SK-N-SH (cell line): ENCODE data around the gene AMIGO1. TPM values are rescaled to one million over a fixed set of nuclear protein-coding genes. Genes with fewer than 3 reads are reported as not detected.

Experiments
- CTCF ChIA-PET: fragments of 300-600, 350-600 bp; formaldehyde crosslinking; extraction: SDS; loops from one replicate; lab custom pipeline; 2021; lab: Yijun Ruan, JAX
- POLR2A ChIA-PET: fragments of 350-600 bp; sonication (Branson Sonifier 250); formaldehyde crosslinking; extraction: SDS; loops from one replicate; lab custom pipeline; 2020; ENCODE audit warnings: antibody characterized with exemption, inconsistent platforms; lab: Yijun Ruan, JAX
- DNase-seq: peaks from one replicate; pipeline ENCODE4 v3.0.0; 2012
- H2AFZ ChIP-seq: fragments of 200-600 bp; sonication (generic); 2 replicates; pipeline ENCODE4 v1.8.1; 2016; ENCODE audit warnings: antibody characterized with exemption, mild to moderate bottlenecking, low read depth
- H3F3A ChIP-seq: fragments of 200-600 bp; sonication (generic); replicated peaks from 2 replicates; pipeline ENCODE3; 2016; ENCODE audit warnings: antibody characterized with exemption, mild to moderate bottlenecking; ENCODE audit not compliant: insufficient read depth
- H3K27ac ChIP-seq, 2 experiments: fragments of 200-500 bp in 1 of 2; fragments of 200-600 bp in 1 of 2; sonication (Bioruptor generic) in 1 of 2; sonication (generic), shearing (Covaris generic) in 1 of 2; 2 replicates each; pipeline versions ENCODE4 v1.5.1 to v1.6.1; 2014 to 2016; ENCODE audit warnings: low read depth in 2 of 2, inconsistent platforms in 1 of 2, low read length in 1 of 2, mild to moderate bottlenecking in 1 of 2, mixed read lengths in 1 of 2
- H3K27me3 ChIP-seq: fragments of 200-600 bp; sonication (generic), shearing (Covaris generic); 2 replicates; pipeline ENCODE4 v1.6.1; 2016; ENCODE audit warnings: mixed run types; ENCODE audit not compliant: insufficient read depth
- H3K36me3 ChIP-seq, 2 experiments: fragments of 200-500 bp in 1 of 2; fragments of 200-600 bp in 1 of 2; sonication (Bioruptor generic) in 1 of 2; sonication (generic) in 1 of 2; replicated peaks in 1 of 2; 2 replicates each; pipeline versions ENCODE3 to v1.5.1; 2014 to 2016; ENCODE audit warnings: low read length in 1 of 2, mild to moderate bottlenecking in 1 of 2; ENCODE audit not compliant: insufficient read depth in 2 of 2, control insufficient read depth in 1 of 2
- H3K4me1 ChIP-seq, 2 experiments: fragments of 200-500 bp in 1 of 2; fragments of 200-600 bp in 1 of 2; sonication (Bioruptor generic) in 1 of 2; sonication (generic), shearing (Covaris generic) in 1 of 2; 2 replicates each; pipeline versions ENCODE4 v1.5.1 to v1.6.1; 2014 to 2016; ENCODE audit warnings: low read depth in 1 of 2, low read length in 1 of 2, mixed run types in 1 of 2; ENCODE audit not compliant: insufficient read depth in 2 of 2, control insufficient read depth in 1 of 2
- H3K4me2 ChIP-seq: fragments of 200-600 bp; sonication (generic), shearing (Covaris generic); 2 replicates; pipeline ENCODE4 v1.6.1; 2017; ENCODE audit warnings: mixed run types
- H3K4me3 ChIP-seq, 2 experiments: fragments of 200-500 bp in 1 of 2; fragments of 200-600 bp in 1 of 2; sonication (Bioruptor generic) in 1 of 2; sonication (generic), shearing (Covaris generic) in 1 of 2; 2 replicates each; pipeline versions ENCODE4 v1.5.1 to v1.8.1; 2014 to 2016; ENCODE audit warnings: low read depth in 2 of 2, inconsistent platforms in 1 of 2, low read length in 1 of 2, mild to moderate bottlenecking in 1 of 2, mixed read lengths in 1 of 2, moderate library complexity in 1 of 2
- H3K79me2 ChIP-seq: fragments of 200-600 bp; sonication (generic); 2 replicates; pipeline ENCODE4 v1.8.1; 2017; ENCODE audit warnings: mild to moderate bottlenecking; ENCODE audit not compliant: insufficient read depth
- H3K9ac ChIP-seq: fragments of 200-600 bp; sonication (generic); 2 replicates; pipeline ENCODE4 v1.6.1; 2017; ENCODE audit warnings: mixed run types
- H3K9me2 ChIP-seq: fragments of 200-600 bp; sonication (generic); 2 replicates; pipeline ENCODE4 v1.6.1; 2017; ENCODE audit warnings: mixed run types
- H3K9me3 ChIP-seq: fragments of 200-600 bp; sonication (generic); 2 replicates; pipeline ENCODE4 v1.6.1; 2017; ENCODE audit warnings: mixed run types, mild to moderate bottlenecking, moderate library complexity
- H4K20me1 ChIP-seq: fragments of 200-600 bp; sonication (generic); 2 replicates; pipeline ENCODE4 v1.6.1; 2017; ENCODE audit warnings: mild to moderate bottlenecking, mixed run types; ENCODE audit not compliant: insufficient read depth
- EP300 ChIP-seq, 2 experiments: IDR thresholded peaks; 2 replicates each; pipeline versions ENCODE4 v1.4.0 to v1.6.1; 2012; ENCODE audit warnings: borderline replicate concordance in 1 of 2, low read depth in 1 of 2, low read length in 1 of 2
- FOSL2 ChIP-seq: IDR thresholded peaks from 2 replicates; pipeline ENCODE4 v1.4.0; 2012; ENCODE audit warnings: low read depth, mild to moderate bottlenecking, moderate library complexity, borderline replicate concordance
- FOXM1 ChIP-seq: IDR thresholded peaks from 2 replicates; pipeline ENCODE4 v1.4.0; 2012; ENCODE audit warnings: low read depth, mild to moderate bottlenecking
- IRF3 ChIP-seq: fragments of 150-350 bp; IDR thresholded peaks from 2 replicates; pipeline ENCODE4 v1.6.1; 2016; ENCODE audit warnings: mild to moderate bottlenecking, low read depth, low read length
- JUND ChIP-seq: IDR thresholded peaks from 2 replicates; pipeline ENCODE4 v1.4.0; 2012
- MEF2A ChIP-seq: IDR thresholded peaks from 2 replicates; pipeline ENCODE4 v1.4.0; 2012; ENCODE audit warnings: low read depth, borderline replicate concordance
- MXI1 ChIP-seq: IDR thresholded peaks from 2 replicates; pipeline ENCODE4 v1.6.1; 2012; ENCODE audit warnings: mild to moderate bottlenecking, low read depth, low read length, improper control_type of control experiment
- POLR2AphosphoS5 ChIP-seq: IDR thresholded peaks from 2 replicates; pipeline ENCODE4 v1.6.1; 2012; ENCODE audit warnings: low read depth, low read length
- RAD21 ChIP-seq: IDR thresholded peaks from 2 replicates; pipeline ENCODE4 v1.6.1; 2012; ENCODE audit warnings: mild to moderate bottlenecking, low read length
- RCOR1 ChIP-seq: fragments of 150-350 bp; IDR thresholded peaks from 2 replicates; pipeline ENCODE4 v1.6.1; 2017; ENCODE audit warnings: antibody characterized with exemption, low read length
- REST ChIP-seq: IDR thresholded peaks from 2 replicates; pipeline ENCODE4 v1.6.1; 2012; ENCODE audit warnings: mild to moderate bottlenecking, low read depth, low read length, moderate library complexity
- RFX5 ChIP-seq: IDR thresholded peaks from 2 replicates; pipeline ENCODE4 v1.6.1; 2012; ENCODE audit warnings: mild to moderate bottlenecking, improper control_type of control experiment, low read length
- RXRA ChIP-seq: IDR thresholded peaks from 2 replicates; pipeline ENCODE4 v1.4.0; 2012; ENCODE audit warnings: low read depth, mild to moderate bottlenecking, borderline replicate concordance
- SIN3A ChIP-seq: IDR thresholded peaks from 2 replicates; pipeline ENCODE4 v1.6.1; 2012; ENCODE audit warnings: low read depth, mild to moderate bottlenecking, low read length, moderate library complexity, borderline replicate concordance
- TAF1 ChIP-seq: IDR thresholded peaks from 2 replicates; pipeline ENCODE4 v1.6.1; 2012; ENCODE audit warnings: low read depth, mild to moderate bottlenecking, low read length, moderate library complexity, borderline replicate concordance
- USF1 ChIP-seq: IDR thresholded peaks from 2 replicates; pipeline ENCODE4 v1.4.0; 2012; ENCODE audit warnings: low read depth, borderline replicate concordance
- ZBTB33 ChIP-seq: IDR thresholded peaks from 2 replicates; pipeline ENCODE4 v1.4.0; 2012; ENCODE audit warnings: low read depth, borderline replicate concordance
- WGBS: methylation state at CpG from one replicate; pipeline ENCODE4 v1.1.6; 2017; ENCODE audit warnings: low lambda C conversion rate; 5-methylcytosine and 5-hydroxymethylcytosine counted together
- polyA plus RNA-seq, 3 experiments: library from polyadenylated mRNA; depleted of rRNA; stranded (reverse); fragments of >200 nt; gene quantifications; 2 replicates each; pipeline ENCODE4 v1.2.3, GENCODE V29; 2012

AMIGO1 gene
- polyA plus RNA-seq, 1 of the 3 experiments (the other 2 are of a cell fraction): 0.95 TPM

GRCh38 chr1:109479901-109480300 lies 29.6 kb downstream of the AMIGO1 start:
- Histone ChIP-seq H2AFZ (no peak overlapping the region), H3K27ac (no peak overlapping the region), H3K4me1 (peaks cover 4 to 11% of the 10 kb centered on the region in 2 experiments; a peak in 2 of 4 replicates), H3K4me3 (no peak overlapping the region), H3K9ac (no peak overlapping the region), H3K36me3 (no peaks in the 10 kb centered on the region), H3K9me2 (no peaks in the 10 kb centered on the region), H3K4me2 (no peak overlapping the region), H4K20me1 (no peaks in the 10 kb centered on the region), H3K79me2 (peaks cover 6% of the 10 kb centered on the region; the same call in 1 of the 2 replicates), H3K27me3 (peaks cover 58% of the 10 kb centered on the region), H3K9me3 (no peaks in the 10 kb centered on the region), H3F3A (no peaks in the 10 kb centered on the region)
- no peak for TF ChIP-seq RAD21
- TF ChIP-seq ZBTB33: no peak
- no peak for TF ChIP-seq RFX5
- no peak for TF ChIP-seq IRF3
- no peak for TF ChIP-seq RCOR1
- no peak for TF ChIP-seq MEF2A
- TF ChIP-seq JUND: no peak
- TF ChIP-seq FOXM1: no peak
- no peak for TF ChIP-seq REST
- TF ChIP-seq MXI1: no peak
- no peak for TF ChIP-seq RXRA
- no peak for TF ChIP-seq POLR2AphosphoS5
- no peak for TF ChIP-seq SIN3A
- TF ChIP-seq USF1: no peak
- TF ChIP-seq EP300 (IDR thresholded peaks at IDR 0.05; ENCODE audit: borderline replicate concordance in 1 of 2, low read depth in 1 of 2, low read length in 1 of 2): no peak
- TF ChIP-seq TAF1: no peak
- TF ChIP-seq FOSL2: no peak
- WGBS: 54% methylated on average over 2 of the region's 3 CpGs
- POLR2A ChIA-PET: no interaction called here
- DNase-seq: no peak
- CTCF ChIA-PET: interaction anchor here (1.9 kb wide), 1 partner anchor 53 kb away, joined by 7 read pairs; no protein-coding TSS in a partner anchor
